ENCODE data around the gene S1PR4. TPM values are rescaled to one million over a fixed set of nuclear protein-coding genes. Genes with fewer than 3 reads are reported as not detected.

S1PR4 gene
- total and polyA plus RNA-seq, 2 of the 13 experiments (the other 11 are each of a cell fraction or from before 2014, with no cell fraction given) = 0.07 to 0.09 TPM

DNA sequence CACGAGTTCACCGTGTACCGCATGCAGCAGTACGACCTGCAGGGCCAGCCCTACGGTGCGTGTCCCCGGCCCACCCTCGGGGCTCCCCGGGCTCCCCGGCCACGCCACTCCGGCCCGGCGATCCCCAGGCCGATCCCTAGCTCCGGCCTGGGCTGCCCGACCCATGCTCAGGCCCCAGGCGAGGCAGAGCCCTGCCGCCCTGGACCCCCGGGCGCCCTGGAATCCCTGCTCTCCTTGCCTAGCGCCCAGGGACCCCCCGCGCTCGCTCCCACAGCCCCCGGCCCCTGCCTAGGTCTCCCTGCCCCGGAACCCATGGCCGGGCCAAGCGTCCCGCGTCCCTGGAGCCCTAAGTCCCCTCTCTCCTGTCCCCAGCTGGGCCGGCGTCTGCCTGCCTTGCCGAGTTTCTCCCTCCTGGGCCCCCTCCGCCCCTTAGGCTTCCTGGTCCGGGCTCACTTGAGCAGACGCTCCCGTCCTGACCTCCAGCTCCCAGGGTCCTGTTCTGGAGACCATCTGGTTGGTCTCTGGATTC, 7.7 kb downstream of the S1PR4 start (continued):
- TF ChIP-seq, protein P1, sequence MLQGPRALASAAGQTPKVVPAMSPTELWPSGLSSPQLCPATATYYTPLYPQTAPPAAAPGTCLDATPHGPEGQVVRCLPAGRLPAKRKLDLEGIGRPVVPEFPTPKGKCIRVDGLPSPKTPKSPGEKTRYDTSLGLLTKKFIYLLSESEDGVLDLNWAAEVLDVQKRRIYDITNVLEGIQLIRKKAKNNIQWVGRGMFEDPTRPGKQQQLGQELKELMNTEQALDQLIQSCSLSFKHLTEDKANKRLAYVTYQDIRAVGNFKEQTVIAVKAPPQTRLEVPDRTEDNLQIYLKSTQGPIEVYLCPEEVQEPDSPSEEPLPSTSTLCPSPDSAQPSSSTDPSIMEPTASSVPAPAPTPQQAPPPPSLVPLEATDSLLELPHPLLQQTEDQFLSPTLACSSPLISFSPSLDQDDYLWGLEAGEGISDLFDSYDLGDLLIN (CRISPR knock-in tag; IDR thresholded peaks at IDR 0.05; ENCODE audit: borderline replicate concordance) = no peak
- TF ChIP-seq, protein P2, sequence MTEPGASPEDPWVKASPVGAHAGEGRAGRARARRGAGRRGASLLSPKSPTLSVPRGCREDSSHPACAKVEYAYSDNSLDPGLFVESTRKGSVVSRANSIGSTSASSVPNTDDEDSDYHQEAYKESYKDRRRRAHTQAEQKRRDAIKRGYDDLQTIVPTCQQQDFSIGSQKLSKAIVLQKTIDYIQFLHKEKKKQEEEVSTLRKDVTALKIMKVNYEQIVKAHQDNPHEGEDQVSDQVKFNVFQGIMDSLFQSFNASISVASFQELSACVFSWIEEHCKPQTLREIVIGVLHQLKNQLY (CRISPR knock-in tag; IDR thresholded peaks at IDR 0.05) = no peak
- TF ChIP-seq NFIB (CRISPR knock-in tag; IDR thresholded peaks at IDR 0.05; ENCODE audit: borderline replicate concordance) (no peak), CENPX (CRISPR knock-in tag; IDR thresholded peaks at IDR 0.05) (no peak), ZNF547 (CRISPR knock-in tag; IDR thresholded peaks at IDR 0.05) (no peak), MAFF (IDR thresholded peaks at IDR 0.05; ENCODE audit: low read depth, low read length) (no peak), TGIF2 (CRISPR knock-in tag; IDR thresholded peaks at IDR 0.05) (no peak), PHF21A (CRISPR knock-in tag; IDR thresholded peaks at IDR 0.05) (no peak), TAF1 (CRISPR knock-in tag; IDR thresholded peaks at IDR 0.05) (no peak), MAFK (conservative IDR thresholded peaks at IDR 0.05 in 1 of 2, IDR thresholded peaks at IDR 0.05 in 1 of 2; ENCODE audit: low read length in 2 of 2) (no peak), MEIS1 (CRISPR knock-in tag; IDR thresholded peaks at IDR 0.05; ENCODE audit: borderline replicate concordance) (peak; percentile 77; the same call in 1 of the 2 replicates), ZNF343 (CRISPR knock-in tag; IDR thresholded peaks at IDR 0.05) (no peak), ZFY (CRISPR knock-in tag; IDR thresholded peaks at IDR 0.05) (0 out of 2 replicates have a peak, but pooled peaks have one; percentile 32), FLYWCH1 (CRISPR knock-in tag; IDR thresholded peaks at IDR 0.05) (no peak), FOXA1 (IDR thresholded peaks at IDR 0.05) (no peak), FOXA1 (CRISPR knock-in tag; IDR thresholded peaks at IDR 0.05) (no peak), NR2C2 (CRISPR knock-in tag; IDR thresholded peaks at IDR 0.05; ENCODE audit: borderline replicate concordance) (no peak), SNAI1 (CRISPR knock-in tag; IDR thresholded peaks at IDR 0.05; ENCODE audit: borderline replicate concordance) (no peak), ZSCAN20 (CRISPR knock-in tag; IDR thresholded peaks at IDR 0.05; ENCODE audit: borderline replicate concordance) (0 out of 2 replicates have a peak, but pooled peaks have one; percentile 25)
- TF ChIP-seq, protein P3, sequence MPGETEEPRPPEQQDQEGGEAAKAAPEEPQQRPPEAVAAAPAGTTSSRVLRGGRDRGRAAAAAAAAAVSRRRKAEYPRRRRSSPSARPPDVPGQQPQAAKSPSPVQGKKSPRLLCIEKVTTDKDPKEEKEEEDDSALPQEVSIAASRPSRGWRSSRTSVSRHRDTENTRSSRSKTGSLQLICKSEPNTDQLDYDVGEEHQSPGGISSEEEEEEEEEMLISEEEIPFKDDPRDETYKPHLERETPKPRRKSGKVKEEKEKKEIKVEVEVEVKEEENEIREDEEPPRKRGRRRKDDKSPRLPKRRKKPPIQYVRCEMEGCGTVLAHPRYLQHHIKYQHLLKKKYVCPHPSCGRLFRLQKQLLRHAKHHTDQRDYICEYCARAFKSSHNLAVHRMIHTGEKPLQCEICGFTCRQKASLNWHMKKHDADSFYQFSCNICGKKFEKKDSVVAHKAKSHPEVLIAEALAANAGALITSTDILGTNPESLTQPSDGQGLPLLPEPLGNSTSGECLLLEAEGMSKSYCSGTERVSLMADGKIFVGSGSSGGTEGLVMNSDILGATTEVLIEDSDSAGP (CRISPR knock-in tag; IDR thresholded peaks at IDR 0.05; ENCODE audit: borderline replicate concordance) = peak; percentile 42; the same call in 1 of the 2 replicates
- TF ChIP-seq, protein P4, sequence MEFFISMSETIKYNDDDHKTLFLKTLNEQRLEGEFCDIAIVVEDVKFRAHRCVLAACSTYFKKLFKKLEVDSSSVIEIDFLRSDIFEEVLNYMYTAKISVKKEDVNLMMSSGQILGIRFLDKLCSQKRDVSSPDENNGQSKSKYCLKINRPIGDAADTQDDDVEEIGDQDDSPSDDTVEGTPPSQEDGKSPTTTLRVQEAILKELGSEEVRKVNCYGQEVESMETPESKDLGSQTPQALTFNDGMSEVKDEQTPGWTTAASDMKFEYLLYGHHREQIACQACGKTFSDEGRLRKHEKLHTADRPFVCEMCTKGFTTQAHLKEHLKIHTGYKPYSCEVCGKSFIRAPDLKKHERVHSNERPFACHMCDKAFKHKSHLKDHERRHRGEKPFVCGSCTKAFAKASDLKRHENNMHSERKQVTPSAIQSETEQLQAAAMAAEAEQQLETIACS (CRISPR knock-in tag; IDR thresholded peaks at IDR 0.05) = no peak

All from HepG2 (cell line).